ENCODE results near the gene PARG.
"Not testable (repeated sequence)": the region's sequence is repeated elsewhere in the genome, so short reads cannot be mapped to it uniquely, and the experiment has no call there.

Gene PARG

DNA sequence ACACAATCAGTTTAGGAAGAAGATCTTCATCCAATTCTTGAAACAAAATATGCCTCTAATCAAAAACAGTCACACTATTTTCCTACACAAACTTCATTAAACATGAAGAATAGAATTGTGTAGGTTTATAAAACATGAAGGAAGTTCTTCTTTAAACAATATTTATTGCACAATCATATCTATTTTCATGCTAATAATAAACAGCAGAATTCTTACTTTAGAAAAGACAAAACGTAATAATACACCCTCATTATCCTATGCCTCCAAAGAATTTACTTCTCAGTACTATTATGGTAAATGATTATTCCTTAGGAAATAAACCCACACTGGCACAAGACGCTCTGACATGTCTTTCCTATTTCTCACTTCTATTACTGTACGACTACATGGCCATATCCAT lies 41.4 kb downstream of the PARG start:
- DNase-seq: not testable (repeated sequence)

- not testable (repeated sequence) for DNase-seq
These were observed 41.8 kb downstream of the PARG start for GRCh38 chr10:49899999-49900398.

GRCh38 chr10:49890025-49890424 lies 51.8 kb downstream of the PARG start:
- DNase-seq: not testable (repeated sequence)

GRCh38 chr10:49884739-49885331 lies 57.0 kb downstream of the PARG start:
- DNase-seq: not testable (repeated sequence)

DNA sequence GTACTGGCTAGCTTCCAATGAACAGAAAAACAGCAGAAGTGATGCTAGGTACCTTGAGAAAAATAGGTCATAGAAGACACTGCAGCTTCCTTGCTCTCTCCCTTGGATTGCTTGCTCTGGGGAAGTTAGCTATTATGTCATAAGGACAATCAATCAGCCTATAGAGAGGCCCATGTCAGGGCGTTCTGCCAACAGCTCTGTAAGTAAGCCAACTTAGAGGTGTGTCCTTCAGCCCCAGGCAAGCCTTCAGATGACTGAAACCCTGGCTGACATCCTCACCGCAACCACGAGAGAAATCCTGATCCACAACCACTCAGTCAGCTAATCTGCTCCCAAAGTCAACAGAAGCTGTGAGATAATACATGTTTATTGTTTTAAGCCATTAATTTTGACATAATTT lies 58.0 kb downstream of the PARG start:
- DNase-seq: not testable (repeated sequence)

- DNase-seq: not testable (repeated sequence)
These were observed 59.5 kb downstream of the PARG start for GRCh38 chr10:49882327-49882726.

- DNase-seq: not testable (repeated sequence)
These were observed 69.1 kb downstream of the PARG start for GRCh38 chr10:49872740-49873139.

DNA sequence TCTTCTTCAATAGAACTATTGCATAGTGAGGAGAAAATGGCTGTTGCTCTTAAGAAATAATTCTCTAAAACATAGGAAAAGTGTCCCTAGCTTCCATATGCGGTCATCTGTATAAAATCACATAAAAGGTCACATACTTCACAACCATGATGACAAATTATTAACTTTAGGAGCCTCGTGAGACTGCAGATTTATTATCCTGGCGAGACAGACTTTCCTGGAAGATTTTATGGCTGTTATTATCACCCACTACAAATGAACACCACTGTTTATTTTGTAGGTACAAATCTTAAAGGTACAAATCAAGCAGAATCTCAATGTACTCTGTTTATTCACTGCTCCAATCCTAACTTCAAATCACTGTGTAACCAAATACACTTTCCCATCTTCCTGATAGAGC lies 70.4 kb downstream of the PARG start:
- not testable (repeated sequence) for DNase-seq

DNA sequence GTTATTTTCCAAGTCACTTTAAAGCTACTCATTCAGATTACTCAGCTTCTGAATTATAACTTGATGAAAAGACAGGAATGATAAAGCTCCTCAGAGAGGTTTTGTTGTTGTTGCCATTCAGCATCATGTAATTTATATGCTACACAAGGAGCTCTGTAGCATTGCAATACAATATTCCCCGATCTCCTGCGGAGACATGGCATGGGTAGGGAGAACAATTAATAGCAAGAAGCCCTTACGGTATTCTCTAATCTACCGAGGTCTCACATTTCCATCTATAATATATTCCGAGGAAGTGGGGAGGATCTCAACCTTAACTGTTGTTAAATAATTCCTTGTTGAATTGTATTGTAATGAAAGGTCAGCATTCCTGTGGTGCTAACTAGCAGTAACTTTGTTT lies 81.9 kb downstream of the PARG start:
- DNase-seq: not testable (repeated sequence)

DNA sequence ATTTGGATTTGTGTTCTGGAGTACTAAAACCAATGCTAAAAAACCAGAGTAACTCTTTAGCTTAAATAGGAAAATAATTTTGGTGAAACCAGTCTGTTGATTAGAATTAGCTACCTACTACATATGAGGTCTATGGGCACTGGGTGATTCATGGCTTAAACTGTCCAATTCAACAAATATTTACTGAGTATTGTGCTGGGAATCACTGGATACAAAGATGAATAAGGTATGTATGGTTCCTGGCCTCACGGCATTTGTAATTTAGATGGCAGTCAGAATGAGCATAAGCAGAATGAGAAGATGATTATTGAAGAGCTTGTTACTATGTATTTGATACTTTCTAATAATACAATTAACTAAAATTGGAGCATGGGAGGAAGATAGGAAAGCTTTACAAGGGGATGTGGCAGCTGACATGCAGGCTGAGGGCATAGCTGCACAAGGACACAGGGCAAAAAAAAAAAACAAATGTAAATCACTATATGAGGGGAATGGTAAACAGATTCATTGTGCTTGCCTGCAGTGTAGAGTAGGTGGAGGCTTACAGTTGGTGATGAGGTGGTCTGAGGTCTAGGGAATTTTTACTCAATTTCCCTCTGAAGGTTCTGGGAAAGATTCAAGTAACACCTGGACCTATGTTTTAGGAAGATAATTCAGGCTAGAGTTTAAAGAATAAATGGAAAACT lies 83.0 kb downstream of the PARG start:
- DNase-seq: not testable (repeated sequence)

DNA sequence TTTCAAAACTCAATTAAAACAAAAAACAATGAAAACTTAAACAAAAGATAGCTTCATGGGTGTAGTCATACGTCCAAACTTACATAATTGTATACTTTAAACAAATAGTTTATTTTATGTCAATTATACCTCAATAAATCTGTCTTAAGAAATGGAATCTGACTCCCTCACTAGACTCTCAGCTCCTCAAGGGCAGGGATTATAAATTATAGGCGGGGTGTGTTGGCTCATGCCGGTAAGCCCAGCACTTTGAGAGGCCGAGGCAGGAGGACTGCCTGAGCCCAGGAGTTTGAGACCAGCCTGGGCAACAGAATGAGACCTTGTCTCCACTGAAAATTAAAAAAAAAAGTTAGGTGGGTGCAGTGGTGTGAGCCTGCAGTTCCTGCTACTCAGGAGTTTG lies 92.3 kb downstream of the PARG start:
- DNase-seq: not testable (repeated sequence)

DNA sequence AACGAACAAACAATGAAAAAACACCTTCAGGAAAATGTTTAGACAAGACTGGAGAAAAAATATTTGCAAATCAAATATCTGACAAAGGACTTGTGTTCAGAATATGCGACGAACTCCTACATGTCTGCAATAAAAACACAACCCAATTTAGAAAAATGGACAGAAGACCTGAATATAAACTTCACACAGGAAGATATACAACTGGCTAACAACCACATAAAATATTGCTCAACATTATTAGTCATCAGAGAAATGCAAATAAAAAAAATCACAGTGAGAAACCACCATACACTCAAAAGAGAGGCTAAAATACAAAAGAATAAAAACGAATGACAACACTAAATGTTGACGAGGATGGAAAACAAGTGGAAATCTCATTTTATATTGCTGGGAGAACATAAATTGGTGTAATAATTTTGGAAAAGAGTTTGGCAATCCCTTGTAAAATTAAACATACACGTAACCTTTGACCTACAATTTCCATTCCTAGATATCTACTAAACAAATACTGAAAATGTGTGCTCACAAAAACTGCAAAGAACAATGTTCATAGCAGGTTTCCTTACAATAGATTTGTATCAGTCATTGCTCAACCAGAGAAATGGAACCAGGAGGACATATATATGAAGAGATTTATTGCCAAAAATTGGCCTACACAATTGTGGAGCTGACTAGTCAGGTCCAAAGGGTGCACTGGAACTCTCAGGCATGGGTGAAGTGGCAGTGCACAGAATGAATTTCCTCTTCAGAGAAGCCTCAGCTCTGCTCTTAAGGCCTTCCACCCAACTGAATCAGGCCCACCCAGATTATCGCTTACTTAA lies 96.8 kb downstream of the PARG start:
- DNase-seq: no peak

DNA sequence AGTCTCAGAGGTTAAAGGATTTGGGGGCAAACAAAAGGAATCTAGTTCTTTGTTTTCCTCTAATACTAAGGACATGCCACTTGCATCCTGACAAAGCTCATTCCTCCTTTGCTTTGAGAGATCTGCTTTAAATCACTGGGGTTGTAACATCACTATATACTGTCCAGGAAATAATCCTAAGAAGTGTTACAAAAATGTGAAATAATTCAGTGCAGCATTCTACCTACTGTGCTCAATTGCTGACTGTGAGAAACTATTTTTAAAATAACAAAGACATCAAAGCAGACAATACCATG lies 99.5 kb downstream of the PARG start:
- DNase-seq: not testable (repeated sequence)

DNA sequence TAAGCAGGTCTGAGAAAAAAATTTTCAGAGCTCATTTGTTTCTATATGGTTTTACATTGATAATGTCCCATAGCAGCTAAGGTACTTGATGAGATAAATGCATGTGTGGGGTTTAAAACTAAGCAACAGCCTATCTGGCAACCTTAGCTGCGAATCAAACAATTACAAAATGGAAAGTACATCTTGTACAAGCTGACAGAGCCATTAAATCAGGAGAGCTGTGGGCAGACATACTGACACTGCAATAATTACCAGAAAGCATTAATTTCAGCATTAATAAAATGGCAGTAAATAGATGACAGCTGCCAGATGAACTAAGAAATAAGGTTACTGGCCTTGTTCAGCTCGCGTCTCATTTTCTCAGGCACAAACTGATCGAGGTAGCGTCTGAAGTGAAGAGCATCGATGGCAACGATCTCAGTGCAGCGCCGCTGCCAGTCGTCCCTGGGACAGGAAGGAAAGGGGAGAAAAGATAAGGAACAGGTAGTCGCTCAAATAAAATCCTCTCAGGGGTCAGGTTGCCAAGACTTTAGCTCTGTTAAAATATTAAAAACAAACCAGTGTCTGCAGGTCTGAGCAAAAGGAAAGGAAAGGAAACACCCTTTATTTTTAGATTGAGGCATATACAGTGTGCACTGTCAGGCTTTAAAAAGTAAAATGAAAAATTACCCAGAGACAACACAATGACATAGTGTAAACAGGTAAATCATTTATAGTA lies 100.1 kb downstream of the PARG start:
- no peak for DNase-seq

GRCh38 chr10:49837685-49838084 lies 104.1 kb downstream of the PARG start:
- no peak for DNase-seq

- DNase-seq: no peak
These were observed 104.8 kb downstream of the PARG start for GRCh38 chr10:49837051-49837478.

DNA sequence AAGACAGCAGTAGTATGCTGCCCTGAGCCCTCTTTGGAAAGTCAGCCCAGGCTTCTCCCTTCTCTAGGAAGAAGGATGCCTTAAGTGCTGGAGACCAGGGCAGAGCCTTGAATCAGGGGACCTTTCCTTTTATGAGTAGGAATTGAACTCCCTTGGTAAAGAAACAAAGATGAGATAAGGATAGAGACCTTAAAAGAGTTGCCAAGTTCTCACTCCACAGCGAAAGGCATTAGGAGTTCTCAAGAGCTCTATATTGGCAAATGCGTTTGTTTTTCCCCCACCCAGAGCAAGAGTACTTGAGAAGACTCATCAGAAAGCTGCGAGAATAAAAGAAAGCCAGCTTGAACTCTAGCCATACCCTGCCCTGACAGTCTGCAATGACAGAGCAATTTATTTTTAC lies 106.9 kb downstream of the PARG start:
- DNase-seq: no peak

- DNase-seq: no peak
These were observed 107.6 kb downstream of the PARG start for GRCh38 chr10:49834201-49834600.

DNA sequence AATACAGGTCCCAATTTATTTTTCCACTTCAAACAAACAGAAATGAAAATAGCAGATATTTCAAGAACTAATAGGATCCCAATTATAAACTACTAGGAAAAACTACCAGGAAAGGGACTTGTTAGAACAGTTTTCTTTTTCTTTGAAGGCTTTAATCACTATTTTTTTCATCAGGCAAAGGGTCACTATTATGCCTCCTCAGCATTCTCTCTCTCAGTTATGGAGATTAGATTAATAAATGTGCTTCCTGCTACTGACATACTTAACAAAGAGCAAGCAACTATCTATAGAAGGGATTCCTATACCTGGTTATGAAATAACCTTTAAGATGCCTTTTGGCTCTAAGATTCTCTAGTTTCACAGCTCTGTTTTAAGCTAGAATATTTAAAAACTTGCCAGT lies 108.7 kb downstream of the PARG start:
- DNase-seq: no peak

DNA sequence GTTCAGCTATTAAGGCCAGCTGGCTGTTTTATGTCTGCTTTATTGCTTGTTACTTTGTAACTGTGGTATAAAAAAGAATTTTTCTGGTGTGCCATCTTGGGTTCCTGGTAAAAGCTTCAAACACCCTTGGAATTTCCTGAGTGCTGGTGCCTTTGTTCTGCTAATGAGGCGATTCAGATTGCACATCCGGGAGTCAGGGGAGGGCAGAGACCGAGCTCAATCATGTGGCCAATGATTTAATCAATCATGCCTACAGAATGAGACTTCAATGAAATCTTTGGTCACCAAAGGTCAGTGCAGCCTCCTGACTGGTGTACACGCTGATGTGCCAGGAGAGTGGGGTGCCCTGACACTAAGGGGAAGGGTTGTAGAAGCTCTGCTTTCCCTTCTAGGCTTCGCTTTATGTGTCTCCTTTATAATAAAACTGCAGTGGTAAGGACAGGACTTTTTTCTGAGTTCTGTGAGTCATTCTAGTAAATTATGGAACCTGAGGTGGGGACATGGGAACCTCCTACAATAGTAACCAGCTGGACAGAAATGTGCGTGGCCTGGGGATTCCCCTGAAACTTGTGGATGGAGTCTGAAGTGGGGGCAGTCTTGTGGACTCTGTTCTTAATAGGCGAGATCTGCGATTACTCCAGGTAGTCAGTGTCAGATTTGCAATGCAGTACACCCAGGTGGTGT lies 110.3 kb downstream of the PARG start:
- no peak for DNase-seq

GRCh38 chr10:49830846-49831245 lies 111.0 kb downstream of the PARG start:
- DNase-seq: no peak

DNA sequence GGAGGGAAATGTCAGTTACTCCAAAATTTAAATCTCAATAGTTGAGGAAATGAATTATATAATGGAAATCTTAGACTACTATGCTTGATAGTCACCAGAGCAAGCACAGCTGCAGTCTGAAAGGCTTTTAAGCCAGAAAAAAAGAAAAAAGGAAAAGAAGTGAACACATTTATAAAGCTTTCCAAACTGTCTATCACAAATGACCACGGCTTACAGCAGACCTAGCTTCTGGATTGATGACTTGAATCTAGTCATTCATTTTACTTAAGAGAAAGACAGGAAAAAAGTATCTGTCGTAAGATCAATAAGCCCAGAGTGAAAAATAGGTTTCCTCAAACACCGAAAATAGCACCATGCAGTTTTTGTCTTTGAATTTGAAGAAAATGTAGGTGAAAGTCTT lies 111.8 kb downstream of the PARG start:
- no peak for DNase-seq

DNA sequence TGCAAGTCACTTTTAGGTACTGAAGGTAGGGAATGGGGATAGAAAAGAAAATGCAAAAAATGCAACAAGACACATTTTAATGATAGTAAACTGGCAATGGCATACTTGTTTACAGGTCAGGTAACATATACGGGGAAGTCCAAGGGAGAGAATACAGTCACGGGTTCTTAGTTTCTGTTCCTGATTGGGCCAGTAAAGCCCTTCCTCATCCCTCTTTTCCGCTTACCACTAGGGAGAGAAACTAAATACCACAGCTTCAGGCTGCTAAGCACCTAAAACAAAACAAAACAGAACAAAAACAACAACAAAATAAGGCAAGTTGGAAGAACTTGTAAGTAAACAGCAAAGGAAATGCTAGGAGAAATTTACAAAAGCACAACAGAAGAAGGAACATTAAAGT lies 114.5 kb downstream of the PARG start:
- DNase-seq: no peak

Measured in GF-D8 (cell line).